Measurements from ENCODE around the gene RASD1. TPM values are rescaled to one million over a fixed set of nuclear protein-coding genes. Genes with fewer than 3 reads are reported as not detected.
"Not testable (repeated sequence)": the region's sequence is repeated elsewhere in the genome, so short reads cannot be mapped to it uniquely, and the experiment has no call there.

The RASD1 gene
- total RNA-seq, 1 donor from 2014 or later, result 39.8 TPM

DNA sequence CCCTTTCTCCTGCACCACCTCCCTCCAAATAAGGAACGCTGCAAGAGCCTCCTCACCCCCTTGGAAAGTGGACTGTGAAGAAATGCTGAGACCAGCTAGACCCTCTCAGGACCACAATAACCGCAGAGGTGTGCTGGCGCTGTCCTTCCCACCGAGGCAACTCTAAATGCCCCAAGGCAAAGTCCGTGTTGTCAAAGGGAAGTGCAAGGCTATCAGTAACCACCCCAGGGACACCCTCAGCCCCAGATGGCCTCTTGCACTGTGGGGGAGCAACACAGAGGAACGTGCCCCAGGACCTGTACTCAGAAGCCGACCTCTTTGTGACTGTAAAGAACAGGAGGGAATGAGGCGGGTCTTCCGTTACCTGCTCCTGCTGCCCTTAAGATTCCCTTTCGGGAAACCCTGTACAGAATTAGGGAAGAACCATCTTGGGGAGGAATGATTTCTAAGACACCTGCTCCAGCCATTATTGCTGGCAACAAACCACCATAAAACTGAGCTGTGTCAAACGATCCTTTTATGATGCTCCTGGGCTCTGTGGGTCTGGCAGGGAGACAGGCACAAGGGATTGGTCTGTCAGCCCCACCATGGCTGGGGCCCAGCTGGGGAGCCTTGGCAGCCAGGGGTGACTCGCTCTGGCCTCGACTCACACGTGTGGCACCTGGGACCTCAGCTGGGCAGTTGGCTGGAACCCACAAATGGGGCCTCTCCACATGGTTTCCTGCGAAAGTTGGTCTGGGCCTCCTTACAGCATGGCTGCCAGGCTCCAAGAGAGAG is 34.0 kb downstream of the RASD1 start:
- intact Hi-C loops (cut with DNase I), result no loop called here
- ATAC-seq (ENCODE audit: poor library complexity) (no peak), DNase-seq (no peak)

DNA sequence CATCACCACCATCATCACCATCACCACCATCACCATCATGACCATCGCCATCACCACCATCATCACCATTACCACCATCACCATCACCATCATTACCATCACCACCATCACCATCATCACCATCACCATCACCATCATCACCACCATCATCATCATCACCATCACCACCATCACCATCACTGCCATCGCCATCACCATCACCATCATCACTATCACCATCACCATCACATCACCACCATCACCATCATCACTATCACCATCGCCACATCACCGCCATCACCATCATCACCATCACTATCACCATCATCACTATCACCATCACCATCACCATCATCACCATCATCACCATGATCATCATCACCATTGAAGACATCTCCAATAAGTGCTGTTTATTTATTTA is 36.2 kb downstream of the RASD1 start:
- no peak for DNase-seq
- no peak for ATAC-seq (ENCODE audit: poor library complexity)

DNA sequence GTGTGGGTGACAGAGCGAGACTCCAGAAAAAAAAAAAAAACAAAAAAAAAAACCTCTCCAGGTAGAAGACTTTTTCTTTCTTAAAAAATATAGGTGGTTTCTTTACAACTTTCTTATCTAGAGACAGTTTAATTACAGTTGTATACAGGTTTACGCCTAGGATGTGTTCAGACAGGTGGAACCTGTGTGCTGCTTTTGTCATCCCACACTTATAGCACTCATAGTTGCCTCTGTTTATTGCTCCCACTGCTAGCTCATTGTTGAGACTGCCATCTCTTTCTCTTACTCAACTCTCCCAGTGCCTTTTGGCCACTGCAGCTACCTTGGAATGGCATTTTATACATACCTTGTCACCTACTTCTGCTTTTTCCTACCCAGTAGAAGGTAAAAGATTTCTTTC is 38.5 kb downstream of the RASD1 start:
- ATAC-seq (ENCODE audit: poor library complexity) (no peak), DNase-seq (no peak)
- intact Hi-C loops (cut with DNase I), result no loop called here

More for the DNA sequence above, 36.2 kb downstream of the RASD1 start:
- intact Hi-C loops (cut with DNase I), result no loop called here

DNA sequence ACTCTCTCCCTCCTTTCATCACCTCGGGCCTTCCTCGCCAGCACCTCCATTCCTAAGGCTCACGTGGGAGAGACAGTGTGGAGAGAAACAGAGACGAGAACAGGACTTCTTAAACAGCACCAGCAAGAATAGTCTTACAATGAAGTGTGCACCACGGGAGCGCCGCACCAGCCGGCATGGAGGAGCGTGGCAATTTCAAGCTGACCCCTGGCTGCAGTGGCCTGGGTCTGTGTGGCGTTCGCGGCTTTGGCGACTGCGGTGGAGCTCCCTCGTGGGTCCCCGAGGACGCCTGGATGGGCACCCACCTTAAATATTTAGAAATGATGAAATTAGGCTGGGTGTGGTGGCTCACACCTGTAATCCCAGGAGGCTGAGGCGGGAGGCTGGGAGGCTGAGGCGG is 39.9 kb downstream of the RASD1 start:
- intact Hi-C loops (cut with DNase I), result no loop called here
- ATAC-seq (ENCODE audit: poor library complexity) (no peak), DNase-seq (no peak)

DNA sequence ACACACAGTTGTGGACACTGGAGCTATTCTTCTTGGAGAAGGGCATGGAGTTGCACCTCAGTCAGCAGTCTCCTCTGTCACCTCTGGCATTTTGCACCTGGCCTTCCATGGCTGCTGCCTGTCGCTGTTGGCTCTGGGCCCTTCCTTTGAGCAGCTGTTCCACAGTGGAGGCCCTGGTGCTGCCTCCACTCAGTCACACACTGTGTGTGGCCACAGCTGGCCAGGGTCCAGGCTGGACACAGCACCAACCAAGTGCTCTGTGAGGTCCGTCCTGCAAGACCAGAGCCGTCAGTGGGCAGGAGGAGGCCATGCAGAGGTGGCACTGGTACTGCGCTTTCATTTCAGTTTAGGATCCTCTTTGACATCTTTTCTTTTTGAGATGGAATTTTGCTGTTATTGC is 41.0 kb downstream of the RASD1 start:
- ATAC-seq (ENCODE audit: poor library complexity) (no peak), DNase-seq (no peak)
- intact Hi-C loops (cut with DNase I), result no loop called here

DNA sequence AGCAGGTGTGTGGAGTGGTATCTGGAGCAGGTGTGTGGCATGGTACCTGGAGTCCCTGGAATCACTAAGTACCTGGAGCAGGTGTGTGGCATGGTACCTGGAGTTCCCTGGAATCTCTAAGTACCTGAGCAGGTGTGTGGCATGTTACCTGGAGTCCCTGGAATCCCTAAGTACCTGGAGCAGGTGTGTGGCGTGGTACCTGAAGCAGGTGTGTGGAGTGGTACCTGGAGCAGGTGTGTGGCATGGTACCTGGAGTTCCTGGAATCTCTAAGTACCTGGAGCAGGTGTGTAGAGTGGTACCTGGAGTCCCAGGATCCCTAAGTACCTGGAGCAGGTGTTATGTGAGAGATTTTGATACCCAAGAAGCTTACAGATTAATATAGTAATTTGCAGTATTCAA is 41.5 kb downstream of the RASD1 start:
- DNase-seq; intact Hi-C loops (cut with DNase I); ATAC-seq (ENCODE audit: poor library complexity): not testable (repeated sequence)

DNA sequence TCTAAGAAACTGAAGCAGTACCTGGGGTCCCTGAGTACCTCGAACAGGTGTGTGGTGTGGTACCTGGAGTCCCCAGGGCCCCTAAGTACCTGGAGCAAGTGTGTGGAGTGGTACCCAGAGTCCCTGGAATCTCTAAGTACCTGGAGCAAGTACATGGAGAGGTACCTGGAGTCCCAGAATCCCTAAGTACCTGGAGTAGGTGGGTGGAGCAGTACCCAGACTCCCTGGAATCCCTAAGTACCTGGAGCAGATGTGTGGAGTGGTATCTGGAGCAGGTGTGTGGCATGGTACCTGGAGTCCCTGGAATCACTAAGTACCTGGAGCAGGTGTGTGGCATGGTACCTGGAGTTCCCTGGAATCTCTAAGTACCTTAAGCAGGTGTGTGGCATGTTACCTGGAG is 41.9 kb downstream of the RASD1 start:
- ATAC-seq (ENCODE audit: poor library complexity) (no peak), DNase-seq (no peak)
- intact Hi-C loops (cut with DNase I), result no loop called here

DNA sequence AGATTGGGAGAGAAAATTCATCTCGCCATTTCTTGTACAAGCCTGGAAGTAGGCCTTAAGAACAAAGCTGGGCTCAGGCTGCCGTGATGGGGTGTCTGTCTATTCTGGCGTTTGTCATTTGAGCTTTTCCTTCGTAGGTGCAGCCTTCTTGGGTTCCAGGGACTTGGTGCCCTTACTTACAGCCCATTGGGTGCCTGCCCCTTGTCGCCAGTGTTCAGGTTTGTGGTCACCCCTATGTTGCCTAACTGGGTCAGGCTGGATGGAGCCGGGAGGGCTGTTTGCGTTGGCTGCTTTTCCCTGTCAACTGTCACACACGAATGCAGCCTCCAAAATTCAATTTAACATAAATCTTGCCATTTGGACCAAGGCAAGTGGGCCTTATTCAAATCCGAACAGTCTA is 43.1 kb downstream of the RASD1 start:
- DNase-seq (no peak), ATAC-seq (ENCODE audit: poor library complexity) (no peak)
- intact Hi-C loops (cut with DNase I), result no loop called here

DNA sequence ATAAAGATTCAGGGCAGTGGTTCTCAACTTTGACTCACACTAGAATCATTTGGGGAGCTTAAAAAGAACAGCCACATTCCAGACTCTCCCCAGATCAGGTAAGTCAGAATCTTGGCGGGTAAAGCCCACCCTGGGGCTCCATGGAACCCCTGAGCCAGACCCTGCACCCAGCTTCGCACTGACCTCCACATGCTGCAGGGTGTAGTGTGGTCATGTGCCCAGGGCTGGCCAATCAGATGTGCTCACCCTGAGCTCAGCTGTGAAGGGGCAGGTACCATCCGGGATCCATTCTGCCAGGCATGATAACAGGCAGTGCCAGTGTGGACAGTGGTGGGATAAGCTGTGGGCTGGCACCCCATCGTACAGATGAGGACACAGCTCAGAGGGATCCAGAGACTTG is 47.5 kb downstream of the RASD1 start:
- intact Hi-C loops (cut with DNase I), result no loop called here
- no peak for DNase-seq
- no peak for ATAC-seq (ENCODE audit: poor library complexity)

DNA sequence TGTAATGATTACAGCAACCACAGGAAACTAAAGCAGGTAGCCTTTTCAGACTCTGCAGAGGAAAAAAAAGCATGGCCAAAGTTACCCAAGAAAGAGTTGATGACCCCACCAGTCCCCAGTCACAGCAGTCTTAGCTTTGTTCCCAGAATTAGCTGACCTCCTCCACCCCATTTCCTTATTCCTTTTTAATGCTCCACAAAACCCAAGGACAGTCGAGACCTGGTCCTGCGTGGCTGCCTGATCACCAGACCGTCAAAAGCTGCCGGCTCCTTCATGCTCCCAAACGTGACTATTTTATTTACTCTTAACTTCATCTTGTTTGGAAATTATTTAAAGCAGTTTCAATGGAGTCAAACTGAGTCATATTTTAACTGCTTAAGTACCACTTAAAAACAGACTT is 48.1 kb downstream of the RASD1 start:
- ATAC-seq (ENCODE audit: poor library complexity) (no peak), DNase-seq (no peak)
- intact Hi-C loops (cut with DNase I), result no loop called here

DNA sequence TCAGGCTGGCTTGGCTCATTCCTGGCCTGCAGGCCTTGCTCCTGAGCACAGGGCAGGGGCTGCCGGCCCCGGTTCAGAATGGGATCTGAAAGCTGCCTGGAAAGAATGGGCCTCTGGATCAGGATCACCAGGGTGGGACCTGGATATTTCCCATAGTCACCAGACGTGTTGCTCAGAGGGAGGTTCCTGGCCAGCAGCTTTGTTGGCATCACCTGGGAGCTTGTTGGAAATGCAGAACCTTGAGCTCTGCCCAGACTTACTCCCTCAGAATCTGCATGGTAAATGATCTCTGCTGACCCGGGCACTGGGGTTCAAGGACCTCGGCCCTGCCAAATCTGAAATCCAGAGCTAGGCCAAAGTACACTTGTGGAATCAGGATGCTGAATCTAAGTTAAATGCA is 48.9 kb downstream of the RASD1 start:
- DNase-seq, result no peak
- intact Hi-C loops (cut with DNase I), result no loop called here

DNA sequence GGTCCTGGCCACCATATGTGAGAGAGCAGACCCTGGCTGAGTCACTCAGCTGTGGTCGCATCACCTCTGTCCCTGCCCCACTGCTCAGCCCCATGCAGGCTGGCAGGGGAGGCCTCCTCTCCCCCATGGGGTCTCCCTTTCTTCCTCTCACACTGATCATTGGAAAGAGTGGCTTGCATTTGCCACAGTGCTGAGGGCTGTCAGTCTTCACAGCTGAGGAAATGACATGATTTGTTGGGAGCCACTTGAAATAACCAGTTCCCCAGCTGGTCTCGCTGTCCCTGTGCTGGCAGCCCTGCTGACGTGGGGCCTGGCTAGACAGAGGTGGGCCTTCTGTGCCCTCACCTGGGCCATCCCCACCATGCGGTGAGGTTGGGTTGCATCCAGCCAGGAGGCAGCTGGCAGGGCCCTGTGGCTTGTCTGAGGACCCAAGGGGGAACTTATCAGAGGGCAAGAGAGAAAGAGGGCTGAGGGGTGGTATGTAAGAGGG is 49.5 kb downstream of the RASD1 start:
- DNase-seq, result no peak
- intact Hi-C loops (cut with DNase I), result no loop called here
- ATAC-seq (ENCODE audit: poor library complexity), result no peak

More for the DNA sequence above, 48.9 kb downstream of the RASD1 start:
- no peak for ATAC-seq (ENCODE audit: poor library complexity)

DNA sequence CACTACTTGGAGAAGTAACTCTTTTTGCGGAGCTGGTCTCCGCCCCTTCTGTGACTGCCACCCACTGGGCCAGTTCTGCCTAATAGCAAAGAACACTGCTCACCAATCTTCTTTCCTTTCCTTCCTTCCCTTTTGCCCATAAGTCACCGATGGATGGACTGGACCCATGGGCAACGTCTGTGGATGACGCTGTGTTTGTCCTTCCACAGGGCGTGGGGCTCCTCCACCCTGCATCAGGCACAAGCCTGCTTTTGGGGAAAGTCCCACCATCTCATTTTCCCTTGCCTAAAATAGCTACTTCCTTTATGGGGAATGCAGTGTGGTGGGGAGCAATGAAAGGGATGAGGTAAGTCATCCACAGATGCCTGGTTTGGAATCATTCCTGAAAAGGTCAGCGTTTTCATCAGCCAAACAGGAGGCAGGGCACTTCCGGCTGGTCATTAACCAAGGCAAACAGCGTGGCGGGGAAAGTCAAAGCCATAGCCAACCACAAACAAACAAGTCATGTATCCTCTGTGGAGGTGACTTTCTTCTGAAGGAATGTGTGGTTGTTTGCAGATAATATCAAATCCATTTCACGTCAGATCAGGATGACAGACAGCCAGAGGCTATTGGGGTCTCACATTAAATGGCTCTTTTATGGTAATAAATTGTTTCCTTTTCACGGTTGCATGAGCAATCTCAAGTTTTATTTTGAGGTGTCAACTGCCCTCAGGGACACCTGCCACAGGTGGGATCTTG is 50.1 kb downstream of the RASD1 start:
- ATAC-seq (ENCODE audit: poor library complexity) (no peak), DNase-seq (no peak)
- intact Hi-C loops (cut with DNase I), result no loop called here

DNA sequence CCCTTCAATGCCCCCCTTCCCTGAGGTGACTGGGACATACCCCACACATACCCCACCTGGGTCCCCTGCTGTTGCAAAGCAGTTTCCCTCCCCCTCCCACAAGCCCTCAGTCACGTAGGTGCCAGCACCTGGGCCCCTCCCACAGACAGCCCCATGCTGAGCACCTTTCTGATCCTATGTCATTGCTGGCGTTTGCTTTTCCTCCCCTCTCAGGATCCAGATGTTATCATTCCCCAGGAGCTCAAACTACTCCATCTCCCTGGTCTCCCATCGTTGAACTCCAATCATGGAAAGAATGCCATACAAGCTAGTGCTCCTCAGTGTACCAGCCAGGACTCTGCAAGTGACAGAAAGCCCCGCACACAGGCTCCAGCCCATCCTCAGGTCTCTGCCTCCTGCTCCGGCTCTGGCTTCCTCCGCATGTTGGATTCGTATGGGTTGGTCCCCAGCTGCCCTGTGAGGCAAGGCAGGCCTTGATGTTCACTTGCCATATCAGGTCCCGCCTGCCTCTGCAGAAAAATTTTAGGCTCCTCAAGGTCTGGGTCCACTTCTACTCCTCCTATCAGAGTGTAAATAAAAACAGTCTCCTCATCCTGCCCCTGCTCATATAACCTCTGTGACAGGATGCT is 50.8 kb downstream of the RASD1 start:
- no peak for ATAC-seq (ENCODE audit: poor library complexity)
- DNase-seq, result no peak
- intact Hi-C loops (cut with DNase I), result no loop called here

Other genes with a start within 250 kb of the RASD1 start
- gene COPS3, start 215.1 kb downstream of the RASD1 start, total RNA-seq, result 72.9 TPM
- gene NT5M, start 193.0 kb downstream of the RASD1 start, total RNA-seq, result 8.5 TPM
- gene MED9, start 19.4 kb downstream of the RASD1 start, total RNA-seq, result 37.5 TPM
- 16.2 TPM for gene PEMT, start 95.3 kb upstream of the RASD1 start, total RNA-seq
- 28.3 TPM for gene RAI1, start 185.1 kb upstream of the RASD1 start, total RNA-seq

All from Right ventricle myocardium superior (tissue), 1 donor.